GM19193 (cell line): Measurements from ENCODE around the gene CNIH2.

Source experiments
- POLR2A ChIP-seq: IDR thresholded peaks from 4 replicates; pipeline ENCODE4 v1.6.1; 2011; ENCODE audit not compliant: insufficient read depth, insufficient read length; ENCODE audit errors: extremely low read depth

The CNIH2 gene

DNA sequence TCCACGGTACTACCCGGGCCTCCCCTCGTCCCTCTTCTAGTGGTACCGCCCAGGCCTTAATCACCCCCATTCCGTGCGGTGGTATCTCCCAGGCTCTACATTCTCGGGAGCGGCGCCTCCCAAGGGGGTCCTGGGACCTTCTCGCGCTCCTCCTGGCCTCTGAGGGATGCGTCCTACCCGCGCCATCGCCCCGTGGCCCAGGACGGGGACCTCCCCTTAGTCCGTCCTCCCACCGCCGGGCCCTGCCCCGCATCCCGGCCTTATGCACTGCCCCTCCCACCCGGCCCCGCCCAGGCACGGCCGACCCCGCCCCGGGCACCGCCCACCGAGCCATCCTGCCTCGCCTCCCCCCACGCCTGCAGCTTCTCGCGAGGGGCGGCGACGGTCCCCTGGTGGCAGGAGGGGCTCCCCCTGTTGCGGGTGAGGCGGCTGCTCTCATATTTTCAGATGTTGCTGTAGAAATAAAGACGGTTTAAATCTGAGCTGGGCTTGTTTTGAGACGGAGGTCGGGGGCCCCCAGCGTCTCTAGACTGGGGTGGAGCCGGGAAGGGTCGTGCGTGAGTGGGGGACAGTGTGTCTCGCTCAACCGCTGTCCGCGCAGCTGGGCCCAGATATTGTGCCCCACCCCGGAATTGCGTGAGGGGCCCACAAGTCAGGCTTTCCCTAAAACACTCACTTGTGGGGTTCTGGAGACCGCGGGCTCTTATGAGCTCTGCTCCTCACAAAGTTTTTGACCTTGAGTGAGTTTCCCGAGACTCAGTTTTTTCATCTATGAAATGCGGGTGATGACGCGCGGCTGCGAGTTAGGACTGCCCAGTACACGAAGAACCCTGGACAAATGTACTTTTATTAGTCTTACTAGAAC lies 10.4 kb upstream of the CNIH2 start:
- TF ChIP-seq POLR2A = peak; percentile 25

GRCh38 chr11:66268244-66268951 lies 9.6 kb upstream of the CNIH2 start, which contains the start of gene RAB1B:
Gene RAB1B, plus strand, starts transcription at chr11:66268639. Its CDS starts 41 bp downstream, at chr11:66268680.
- peak; percentile 75 for TF ChIP-seq POLR2A

DNA sequence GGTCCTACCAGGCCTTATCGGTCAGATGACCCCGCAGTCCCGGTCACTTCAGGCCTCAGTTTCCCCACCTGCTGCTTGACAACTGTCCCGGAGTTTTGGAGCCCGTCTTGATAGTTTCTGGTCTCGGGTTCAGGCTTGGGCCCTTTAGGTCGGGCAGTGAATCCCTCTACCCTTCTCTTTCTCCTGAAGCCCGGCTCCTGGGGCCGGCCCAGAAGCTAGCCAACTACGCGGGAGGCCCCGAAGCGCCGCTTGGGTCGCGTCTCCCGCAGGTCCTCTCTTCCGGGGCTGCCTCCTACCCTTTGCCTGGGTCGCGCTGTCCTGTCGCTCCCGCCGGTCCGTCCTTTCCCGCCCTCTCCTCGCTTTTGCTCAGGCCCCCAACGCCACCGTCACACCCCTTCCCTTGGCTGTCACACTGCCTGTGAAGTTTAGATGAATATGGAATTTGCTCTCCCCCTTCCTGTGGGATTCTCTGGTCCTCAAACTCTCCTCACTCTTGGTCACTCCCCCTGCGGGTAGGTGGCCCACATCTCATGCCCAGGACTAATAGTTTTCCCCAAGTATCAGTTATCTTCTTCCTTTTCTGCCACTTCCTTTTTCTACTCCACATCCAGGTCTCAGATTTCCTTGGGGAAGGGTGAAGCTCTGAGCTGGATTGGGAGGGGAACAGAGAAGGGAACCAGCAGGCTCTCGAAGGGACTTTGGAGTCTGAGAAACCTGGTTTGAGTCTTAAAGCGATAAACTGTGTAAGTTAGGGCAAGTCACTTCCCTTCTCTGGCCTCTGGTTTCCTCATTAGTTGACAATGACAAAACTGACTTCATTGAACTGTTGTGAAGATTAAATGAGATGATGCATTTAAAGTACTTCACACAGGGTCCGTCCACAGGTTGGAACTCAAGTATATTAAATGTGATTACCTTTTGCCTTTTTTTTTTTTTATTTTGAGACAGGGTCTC lies 8.7 kb upstream of the CNIH2 start:
- TF ChIP-seq POLR2A = no peak

DNA sequence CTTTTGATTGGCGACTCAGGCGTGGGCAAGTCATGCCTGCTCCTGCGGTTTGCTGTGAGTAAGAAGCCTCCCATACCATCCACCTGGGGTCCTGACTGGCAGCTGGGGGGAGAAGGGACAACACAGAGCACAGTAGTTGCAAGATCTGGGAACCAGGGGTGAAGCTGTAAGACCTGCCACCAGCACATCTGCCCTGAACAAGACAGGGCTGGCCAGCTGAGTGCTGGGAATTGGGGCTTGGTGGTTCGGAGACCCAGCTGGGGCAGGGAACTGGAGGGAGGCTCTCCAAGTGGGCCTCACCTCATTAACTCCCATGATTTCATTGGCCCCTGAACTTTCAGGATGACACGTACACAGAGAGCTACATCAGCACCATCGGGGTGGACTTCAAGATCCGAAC lies 6.2 kb upstream of the CNIH2 start:
- TF ChIP-seq POLR2A = no peak

DNA sequence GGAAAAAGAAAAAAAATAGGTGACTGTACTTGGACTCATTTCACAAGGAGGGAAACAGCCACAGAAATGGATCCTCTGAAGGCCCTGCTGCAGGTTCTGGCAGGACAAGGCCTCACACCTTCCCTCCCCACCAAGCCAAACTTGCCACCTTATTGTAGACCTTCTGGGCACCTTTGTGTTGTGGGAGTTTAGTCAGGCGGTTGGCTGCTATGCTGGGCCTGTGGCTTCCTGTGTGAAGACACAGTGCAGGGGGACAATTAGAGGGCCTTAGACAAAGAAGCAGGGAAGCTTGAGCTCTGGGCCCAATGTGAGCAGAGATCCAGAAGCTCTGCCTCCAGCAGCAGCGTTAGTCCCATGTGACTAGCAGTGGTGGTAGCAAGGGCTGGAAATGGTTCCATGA lies 5.4 kb upstream of the CNIH2 start:
- TF ChIP-seq POLR2A = no peak

DNA sequence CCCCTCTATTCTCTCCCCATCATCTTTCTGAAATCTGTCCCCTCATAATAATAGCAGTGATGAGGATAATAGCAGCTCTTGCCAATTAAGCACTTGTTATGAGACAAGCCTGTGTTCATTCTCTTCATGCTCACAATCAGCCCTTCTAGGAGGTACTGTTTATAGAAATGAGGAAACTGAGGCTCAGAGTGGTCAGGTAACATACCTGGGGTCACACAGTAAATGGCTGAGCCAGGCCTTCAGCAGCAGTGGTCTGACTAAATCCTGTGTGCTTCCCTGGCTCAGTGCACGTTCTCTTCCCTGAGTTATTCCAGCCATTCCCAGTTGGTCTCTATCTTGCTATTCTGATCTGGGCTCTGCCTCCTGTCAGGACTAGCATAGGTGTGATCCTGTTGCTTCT lies 3.8 kb upstream of the CNIH2 start:
- no peak for TF ChIP-seq POLR2A

- TF ChIP-seq POLR2A = no peak
Measured at GRCh38 chr11:66275396-66275795, 2.6 kb upstream of the CNIH2 start.

DNA sequence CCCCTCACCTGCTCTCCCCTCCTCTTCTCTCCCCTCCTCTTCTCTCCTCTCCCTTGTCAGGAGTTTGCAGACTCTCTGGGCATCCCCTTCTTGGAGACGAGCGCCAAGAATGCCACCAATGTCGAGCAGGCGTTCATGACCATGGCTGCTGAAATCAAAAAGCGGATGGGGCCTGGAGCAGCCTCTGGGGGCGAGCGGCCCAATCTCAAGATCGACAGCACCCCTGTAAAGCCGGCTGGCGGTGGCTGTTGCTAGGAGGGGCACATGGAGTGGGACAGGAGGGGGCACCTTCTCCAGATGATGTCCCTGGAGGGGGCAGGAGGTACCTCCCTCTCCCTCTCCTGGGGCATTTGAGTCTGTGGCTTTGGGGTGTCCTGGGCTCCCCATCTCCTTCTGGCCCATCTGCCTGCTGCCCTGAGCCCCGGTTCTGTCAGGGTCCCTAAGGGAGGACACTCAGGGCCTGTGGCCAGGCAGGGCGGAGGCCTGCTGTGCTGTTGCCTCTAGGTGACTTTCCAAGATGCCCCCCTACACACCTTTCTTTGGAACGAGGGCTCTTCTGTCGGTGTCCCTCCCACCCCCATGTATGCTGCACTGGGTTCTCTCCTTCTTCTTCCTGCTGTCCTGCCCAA lies 1.9 kb upstream of the CNIH2 start:
- no peak for TF ChIP-seq POLR2A

GRCh38 chr11:66278363-66279091 lies 552 bp downstream of the CNIH2 start:
- TF ChIP-seq POLR2A = no peak

GRCh38 chr11:66279092-66279734 lies 1.2 kb downstream of the CNIH2 start:
- TF ChIP-seq POLR2A = no peak

DNA sequence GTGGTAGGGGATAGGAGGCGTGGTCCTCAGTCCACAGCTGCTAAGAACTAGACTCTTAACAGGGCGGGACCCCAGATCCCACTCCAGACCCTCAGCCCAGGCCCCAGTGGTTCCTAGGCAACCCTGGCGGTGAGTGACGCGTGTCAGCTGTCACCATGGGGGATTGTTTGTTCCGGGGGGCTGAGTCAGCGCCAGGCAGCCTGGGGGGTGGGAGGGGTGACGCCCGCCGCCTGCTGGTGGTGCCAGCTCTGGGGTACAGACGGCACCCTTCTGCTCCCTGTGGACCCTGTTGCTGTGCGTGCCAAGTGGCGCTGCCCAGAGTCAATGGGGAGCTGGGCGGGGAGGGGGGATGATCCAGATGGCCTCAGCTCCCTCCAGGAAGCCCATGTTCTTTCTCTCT lies 2.5 kb downstream of the CNIH2 start:
- no peak for TF ChIP-seq POLR2A

DNA sequence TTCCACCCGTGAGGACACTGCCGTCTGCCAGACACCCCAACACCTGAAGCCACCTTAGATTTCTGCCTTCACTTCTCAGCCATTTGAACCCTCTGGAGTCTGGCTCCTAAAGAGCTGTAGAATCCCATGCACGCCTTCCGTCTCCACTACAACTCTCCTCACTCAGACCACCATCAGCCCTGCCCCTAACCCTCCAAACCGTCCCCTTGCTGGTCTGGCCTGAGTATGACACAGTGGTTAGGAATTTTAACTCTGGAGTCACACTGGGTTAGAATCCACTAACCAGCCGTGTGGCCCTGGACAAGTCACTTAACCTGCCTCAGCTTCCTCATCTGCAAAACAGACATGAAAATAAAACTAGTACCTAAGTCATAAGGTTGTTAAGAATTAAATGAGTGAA lies 3.0 kb downstream of the CNIH2 start:
- no peak for TF ChIP-seq POLR2A

DNA sequence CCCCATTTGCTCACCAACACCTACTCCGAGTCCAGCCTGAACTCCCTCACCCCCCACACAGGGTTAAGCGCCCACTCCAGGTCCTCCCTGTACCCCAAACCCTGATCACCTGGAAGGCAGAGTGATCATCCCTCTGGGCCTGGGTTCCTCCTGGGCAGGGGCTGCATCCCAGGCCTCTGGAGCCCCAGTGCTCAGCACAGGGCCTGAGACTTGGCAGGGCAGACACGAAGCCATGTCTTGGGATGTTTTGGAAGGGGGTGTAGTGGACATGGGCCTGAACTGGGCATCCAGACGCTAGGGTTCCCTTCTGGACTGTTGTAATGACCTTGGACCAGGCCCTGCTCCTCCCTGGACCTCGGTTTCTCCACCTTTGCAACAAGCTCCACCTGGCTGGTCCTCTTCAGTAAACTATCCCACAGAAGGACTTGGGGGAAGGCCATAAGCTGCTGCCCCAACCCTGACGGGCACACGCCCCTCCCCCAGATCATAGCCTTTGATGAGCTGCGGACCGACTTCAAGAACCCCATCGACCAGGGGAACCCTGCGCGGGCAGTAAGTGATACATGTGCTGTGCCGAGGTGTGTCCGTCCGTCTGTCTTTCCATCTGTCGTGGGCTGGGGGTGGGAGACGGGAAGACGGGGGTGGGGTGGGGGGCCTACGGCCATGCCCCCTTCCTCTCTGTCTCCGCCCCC lies 3.9 kb downstream of the CNIH2 start:
- no peak for TF ChIP-seq POLR2A
